Measurements from ENCODE around the gene GAL3ST2.
"Not testable (repeated sequence)": the region's sequence is repeated elsewhere in the genome, so short reads cannot be mapped to it uniquely, and the experiment has no call there.

Gene GAL3ST2

GRCh38 chr2:241748468-241749256 is 28.0 kb upstream of the GAL3ST2 start:
- DNase-seq: no peak

- DNase-seq: no peak
These were observed 26.4 kb upstream of the GAL3ST2 start for GRCh38 chr2:241750076-241750840.

GRCh38 chr2:241751152-241751551 is 25.5 kb upstream of the GAL3ST2 start:
- no peak for DNase-seq

GRCh38 chr2:241751776-241752175 is 24.8 kb upstream of the GAL3ST2 start:
- no peak for DNase-seq

- no peak for DNase-seq
These were observed 24.4 kb upstream of the GAL3ST2 start for GRCh38 chr2:241752253-241752652.

- no peak for DNase-seq
These were observed 23.8 kb upstream of the GAL3ST2 start for GRCh38 chr2:241752689-241753276.

GRCh38 chr2:241753493-241753892 is 23.1 kb upstream of the GAL3ST2 start:
- no peak for DNase-seq

- DNase-seq: no peak
These were observed 22.6 kb upstream of the GAL3ST2 start for GRCh38 chr2:241754042-241754441.

- no peak for DNase-seq
These were observed 21.5 kb upstream of the GAL3ST2 start for GRCh38 chr2:241755166-241755565.

- DNase-seq: no peak
These were observed 20.8 kb upstream of the GAL3ST2 start for GRCh38 chr2:241755777-241756176.

- DNase-seq: no peak
These were observed 17.4 kb upstream of the GAL3ST2 start for GRCh38 chr2:241759067-241759807.

GRCh38 chr2:241759893-241760292 is 16.7 kb upstream of the GAL3ST2 start:
- DNase-seq: not testable (repeated sequence)

GRCh38 chr2:241760301-241760771 is 16.3 kb upstream of the GAL3ST2 start:
- no peak for DNase-seq

GRCh38 chr2:241762321-241762932 is 14.2 kb upstream of the GAL3ST2 start:
- no peak for DNase-seq

- no peak for DNase-seq
These were observed 13.7 kb upstream of the GAL3ST2 start for GRCh38 chr2:241762933-241763369.

- DNase-seq: no peak
These were observed 12.9 kb upstream of the GAL3ST2 start for GRCh38 chr2:241763551-241764274.

GRCh38 chr2:241764275-241765241 is 12.1 kb upstream of the GAL3ST2 start:
- no peak for DNase-seq

GRCh38 chr2:241767464-241768250 is 9.0 kb upstream of the GAL3ST2 start:
- DNase-seq: no peak

- DNase-seq: no peak
These were observed 8.3 kb upstream of the GAL3ST2 start for GRCh38 chr2:241768251-241768711.

- no peak for DNase-seq
These were observed 7.8 kb upstream of the GAL3ST2 start for GRCh38 chr2:241768850-241769249.
